ENCODE measurements around the gene UBXN6. TPM values are rescaled to one million over a fixed set of nuclear protein-coding genes. Genes with fewer than 3 reads are reported as not detected.
A peak's percentile ranks its signal among the peaks of the same experiment; 100 is the strongest.

Gene UBXN6
- total and polyA plus RNA-seq, 11 donors: 75.1 to 137 (median 113) TPM

DNA sequence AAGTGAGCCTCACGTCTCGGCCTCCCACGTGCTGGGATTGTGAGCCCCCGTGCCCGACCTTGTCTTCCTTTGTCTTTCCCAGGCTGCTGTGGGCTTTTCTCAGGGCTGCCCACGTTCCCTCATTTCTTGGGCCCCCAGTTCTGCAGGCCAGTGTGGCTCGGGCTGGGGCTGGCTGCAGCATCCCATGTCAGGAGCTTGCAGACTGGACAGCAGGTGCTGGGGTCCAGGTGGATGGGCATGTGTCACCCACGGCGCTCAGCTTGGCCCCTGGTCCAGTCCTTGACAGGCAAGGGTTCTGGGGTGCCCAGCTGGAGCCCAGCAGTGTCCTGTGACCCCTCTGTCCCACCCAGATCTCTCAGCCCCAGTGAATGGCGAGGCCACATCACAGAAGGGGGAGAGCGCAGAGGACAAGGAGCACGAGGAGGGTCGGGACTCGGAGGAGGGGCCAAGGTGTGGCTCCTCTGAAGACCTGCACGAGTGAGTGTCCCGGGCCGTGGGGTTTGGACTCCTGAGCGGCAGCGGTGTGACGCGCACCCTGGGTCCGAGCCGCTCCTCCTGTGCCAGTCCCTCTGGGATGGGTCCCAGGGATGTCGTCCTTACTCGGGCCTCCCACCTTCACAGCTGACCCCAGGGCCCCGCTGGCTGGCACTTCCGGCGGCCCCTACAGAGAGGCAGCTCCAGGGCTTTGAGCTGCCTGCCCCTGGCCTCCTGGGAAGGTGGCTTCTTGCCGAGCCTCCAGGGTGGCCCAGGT, 43.4 kb upstream of the UBXN6 start:
- Histone ChIP-seq H3K27me3 (no peaks in the 10 kb centered on the region), H3K36me3 (peaks cover 0 to 96% (median 86%) of the 10 kb centered on the region in 9 donors), H3K4me3 (no peak overlapping the region), H3K9me3 (no peaks in the 10 kb centered on the region), H3K27ac (peak overlapping the region in 2 of 12 donors; percentile 19 to 31), H3K4me1 (no peaks in the 10 kb centered on the region)
- intact Hi-C loops (cut with DNase I): no loop called here
- ATAC-seq (peak in 1 of 4 donors; percentile 4), DNase-seq (peak in 2 of 5 donors; percentile 5 to 12)
- 92 to 93% (median 92%) methylated on average over 23 to 29 of the region's 29 CpGs for WGBS, 4 donors
- TF ChIP-seq POLR2A (IDR thresholded peaks at IDR 0.05): no peak
- TF ChIP-seq, protein P1, sequence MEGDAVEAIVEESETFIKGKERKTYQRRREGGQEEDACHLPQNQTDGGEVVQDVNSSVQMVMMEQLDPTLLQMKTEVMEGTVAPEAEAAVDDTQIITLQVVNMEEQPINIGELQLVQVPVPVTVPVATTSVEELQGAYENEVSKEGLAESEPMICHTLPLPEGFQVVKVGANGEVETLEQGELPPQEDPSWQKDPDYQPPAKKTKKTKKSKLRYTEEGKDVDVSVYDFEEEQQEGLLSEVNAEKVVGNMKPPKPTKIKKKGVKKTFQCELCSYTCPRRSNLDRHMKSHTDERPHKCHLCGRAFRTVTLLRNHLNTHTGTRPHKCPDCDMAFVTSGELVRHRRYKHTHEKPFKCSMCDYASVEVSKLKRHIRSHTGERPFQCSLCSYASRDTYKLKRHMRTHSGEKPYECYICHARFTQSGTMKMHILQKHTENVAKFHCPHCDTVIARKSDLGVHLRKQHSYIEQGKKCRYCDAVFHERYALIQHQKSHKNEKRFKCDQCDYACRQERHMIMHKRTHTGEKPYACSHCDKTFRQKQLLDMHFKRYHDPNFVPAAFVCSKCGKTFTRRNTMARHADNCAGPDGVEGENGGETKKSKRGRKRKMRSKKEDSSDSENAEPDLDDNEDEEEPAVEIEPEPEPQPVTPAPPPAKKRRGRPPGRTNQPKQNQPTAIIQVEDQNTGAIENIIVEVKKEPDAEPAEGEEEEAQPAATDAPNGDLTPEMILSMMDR (IDR thresholded peaks at IDR 0.05): no peak

DNA sequence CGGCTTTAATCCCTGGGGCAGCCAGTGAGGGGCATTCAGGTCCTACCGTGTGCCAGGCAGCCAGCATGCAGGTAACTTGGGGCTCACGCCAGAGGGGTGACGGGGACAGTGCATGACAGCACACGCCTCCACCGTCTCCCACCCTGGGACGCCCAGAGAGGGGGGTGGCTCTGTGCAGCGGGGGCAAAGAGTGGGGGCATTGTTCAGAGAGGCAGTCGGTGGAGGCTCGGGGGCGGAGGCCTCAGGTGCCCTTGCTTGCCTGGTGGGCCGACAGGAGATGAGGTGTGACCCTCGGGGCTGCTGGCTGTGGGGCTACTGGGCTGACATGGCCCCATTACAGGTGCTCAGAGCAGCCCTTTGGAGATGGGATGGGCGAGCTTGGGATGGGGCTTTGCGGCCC, 42.3 kb upstream of the UBXN6 start:
- peaks cover 0 to 96% (median 82%) of the 10 kb centered on the region in 9 donors for H3K36me3 ChIP-seq
- H3K4me3 ChIP-seq: no peak overlapping the region
- intact Hi-C loops (cut with DNase I): no loop called here
- TF ChIP-seq, protein P1 (IDR thresholded peaks at IDR 0.05): no peak
- no peak for TF ChIP-seq POLR2A (IDR thresholded peaks at IDR 0.05)
- DNase-seq: peak in 2 of 5 donors; percentile 8 to 16
- H3K9me3 ChIP-seq: no peaks in the 10 kb centered on the region
- peak in 1 of 4 donors; percentile 15 for ATAC-seq
- H3K4me1 ChIP-seq: no peaks in the 10 kb centered on the region
- H3K27ac ChIP-seq: no peak overlapping the region
- 90 to 95% (median 93%) methylated on average over 11 to 15 of the region's 15 CpGs for WGBS, 4 donors
- no peaks in the 10 kb centered on the region for H3K27me3 ChIP-seq

DNA sequence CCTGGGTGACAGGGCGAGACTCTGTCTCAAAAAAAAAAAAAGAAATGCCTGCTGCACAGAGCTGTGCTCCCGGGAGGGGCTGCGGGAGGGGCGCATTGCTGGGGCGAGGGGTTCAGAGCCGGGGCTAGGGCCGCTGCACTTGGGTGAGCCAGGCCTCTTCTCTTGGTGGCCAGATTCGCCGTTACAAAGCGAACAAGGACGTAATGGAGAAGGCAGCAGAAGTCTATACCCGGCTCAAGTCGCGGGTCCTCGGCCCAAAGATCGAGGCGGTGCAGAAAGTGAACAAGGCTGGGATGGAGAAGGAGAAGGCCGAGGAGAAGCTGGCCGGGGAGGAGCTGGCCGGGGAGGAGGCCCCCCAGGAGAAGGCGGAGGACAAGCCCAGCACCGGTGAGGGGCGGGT, 41.7 kb upstream of the UBXN6 start:
- WGBS, 4 donors: 95 to 97% (median 96%) methylated on average over 23 of the region's 23 CpGs
- Histone ChIP-seq H3K27ac (no peak overlapping the region), H3K27me3 (no peaks in the 10 kb centered on the region), H3K9me3 (no peaks in the 10 kb centered on the region), H3K4me3 (no peak overlapping the region), H3K36me3 (peaks cover 0 to 96% (median 82%) of the 10 kb centered on the region in 9 donors), H3K4me1 (no peaks in the 10 kb centered on the region)
- intact Hi-C loops (cut with DNase I): no loop called here
- ATAC-seq: no peak
- DNase-seq: no peak
- TF ChIP-seq POLR2A (IDR thresholded peaks at IDR 0.05): no peak
- TF ChIP-seq, protein P1 (IDR thresholded peaks at IDR 0.05): no peak

DNA sequence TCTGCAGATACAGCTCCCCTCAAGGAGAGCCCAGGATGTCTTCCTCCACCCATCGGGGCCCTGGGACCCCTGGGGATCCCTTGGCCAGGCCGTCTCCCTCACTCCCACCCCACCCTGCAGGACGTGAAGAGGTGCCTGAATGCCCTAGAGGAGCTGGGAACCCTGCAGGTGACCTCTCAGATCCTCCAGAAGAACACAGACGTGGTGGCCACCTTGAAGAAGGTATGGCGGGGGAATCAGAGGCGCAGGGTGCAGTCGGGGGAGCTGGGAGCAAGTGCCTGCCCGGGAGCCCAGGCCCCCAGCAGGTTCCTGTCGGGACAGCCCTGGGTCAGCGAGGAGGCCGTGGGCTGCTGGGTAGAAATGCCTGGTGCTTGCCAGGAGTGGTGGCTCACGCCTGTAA, 41.1 kb upstream of the UBXN6 start:
- no peak overlapping the region for H3K27ac ChIP-seq
- DNase-seq: no peak
- TF ChIP-seq, protein P1 (IDR thresholded peaks at IDR 0.05): no peak
- no peak for TF ChIP-seq POLR2A (IDR thresholded peaks at IDR 0.05)
- H3K27me3 ChIP-seq: no peaks in the 10 kb centered on the region
- peaks cover 2 to 96% (median 84%) of the 10 kb centered on the region in 9 donors for H3K36me3 ChIP-seq
- H3K9me3 ChIP-seq: no peaks in the 10 kb centered on the region
- no peaks in the 10 kb centered on the region for H3K4me1 ChIP-seq
- no peak overlapping the region for H3K4me3 ChIP-seq
- WGBS, 4 donors: 88 to 100% (median 97%) methylated on average over 9 to 12 of the region's 12 CpGs
- intact Hi-C loops (cut with DNase I): no loop called here
- ATAC-seq: no peak

All from heart left ventricle (tissue), 16 donors.